CD4-positive, alpha-beta T cell treated with Interferon alpha-2 for 1 hour (primary cell): ENCODE data around the gene KCNT1.

Experiments used
- DNase-seq, 2 donors: peaks; one replicate each; pipeline ENCODE4 v3.0.0-alpha.2; 2020 to 2022

KCNT1 gene

GRCh38 chr9:135749171-135750045 is 47.4 kb downstream of the KCNT1 start:
- DNase-seq, result no peak

DNA sequence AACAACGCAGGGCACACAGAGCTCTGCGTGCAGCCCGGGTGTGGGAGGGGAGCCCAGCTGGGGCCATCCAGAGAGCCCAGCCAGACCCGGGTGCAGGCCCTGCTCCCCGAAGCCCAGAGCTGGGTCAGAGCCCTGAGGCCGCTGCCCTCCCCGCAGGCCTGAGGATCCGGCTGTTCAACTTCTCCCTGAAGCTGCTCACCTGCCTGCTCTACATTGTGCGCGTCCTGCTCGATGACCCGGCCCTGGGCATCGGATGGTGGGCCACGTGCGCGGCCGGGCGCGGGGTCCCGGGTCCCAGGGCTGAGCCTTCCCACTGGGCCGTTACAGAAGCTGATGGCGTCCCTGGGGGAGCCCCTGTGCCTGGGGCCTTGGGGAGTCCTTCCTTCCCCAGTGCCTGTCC is 48.8 kb downstream of the KCNT1 start:
- no peak for DNase-seq

DNA sequence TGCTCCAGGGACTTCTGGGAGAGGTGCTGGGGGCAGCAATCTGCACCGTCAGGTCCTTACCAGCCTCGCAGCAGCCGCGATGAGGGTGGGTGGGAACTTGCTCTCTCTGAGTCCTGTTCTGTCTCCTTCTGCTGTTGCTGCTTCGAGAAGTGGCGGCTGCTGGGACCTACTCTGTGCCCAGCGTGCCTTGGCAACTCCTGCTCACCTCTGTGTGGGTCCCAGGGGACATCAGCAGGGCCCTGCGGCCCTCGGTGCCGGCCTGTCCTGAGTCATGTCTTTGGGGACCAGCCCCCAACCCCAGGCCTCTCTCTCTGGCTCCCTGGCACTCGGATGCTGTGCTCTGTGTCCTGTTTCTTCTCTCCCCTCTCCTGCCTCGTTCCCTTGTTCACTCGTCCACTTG is 49.5 kb downstream of the KCNT1 start:
- DNase-seq, result no peak

- no peak for DNase-seq
Observed at GRCh38 chr9:135752281-135753204, 50.6 kb downstream of the KCNT1 start.

GRCh38 chr9:135753391-135754105 is 51.6 kb downstream of the KCNT1 start:
- no peak for DNase-seq

GRCh38 chr9:135756576-135756975 is 54.6 kb downstream of the KCNT1 start:
- DNase-seq, result no peak

DNA sequence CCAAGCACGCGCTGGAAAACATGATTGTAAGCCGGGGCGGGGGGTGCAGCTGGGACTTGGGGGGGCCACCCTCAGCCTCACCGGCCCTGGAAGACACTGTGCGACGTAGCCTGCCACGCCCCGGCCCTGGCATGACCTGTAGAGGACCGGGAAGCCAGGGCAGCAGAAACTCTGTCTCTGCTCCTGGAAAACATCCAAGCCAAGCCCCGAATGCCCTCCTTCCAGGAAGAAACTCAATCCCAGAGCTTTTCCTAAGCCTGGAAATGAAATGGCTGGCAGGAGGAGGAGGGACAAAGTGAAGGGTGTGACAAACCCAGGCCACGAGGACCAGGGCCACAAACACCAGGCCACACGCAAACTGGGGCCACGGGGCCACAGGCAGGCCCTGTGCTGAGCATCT is 55.4 kb downstream of the KCNT1 start:
- DNase-seq, result no peak

- no peak for DNase-seq
Observed at GRCh38 chr9:135758056-135758455, 56.1 kb downstream of the KCNT1 start.

DNA sequence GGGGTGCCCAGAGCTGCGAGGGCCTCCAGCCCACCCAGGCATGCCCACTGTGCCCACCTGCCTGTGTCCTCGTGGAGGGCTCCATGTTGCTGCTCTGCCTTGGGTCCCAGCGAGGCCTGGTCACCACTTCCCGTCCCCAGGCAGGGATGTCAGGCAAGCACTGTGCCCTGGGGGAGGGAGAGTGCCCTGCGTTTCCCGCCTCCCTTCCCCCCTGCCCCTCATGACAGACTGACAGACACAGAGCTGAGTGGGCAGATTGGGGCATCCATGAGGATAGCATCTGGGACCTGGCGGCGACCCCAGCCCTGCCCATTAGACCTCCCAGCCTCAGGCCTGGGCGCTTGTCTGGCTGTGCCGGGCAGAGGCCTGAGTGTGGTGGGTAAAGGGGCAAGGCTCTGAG is 56.9 kb downstream of the KCNT1 start:
- DNase-seq, result no peak

DNA sequence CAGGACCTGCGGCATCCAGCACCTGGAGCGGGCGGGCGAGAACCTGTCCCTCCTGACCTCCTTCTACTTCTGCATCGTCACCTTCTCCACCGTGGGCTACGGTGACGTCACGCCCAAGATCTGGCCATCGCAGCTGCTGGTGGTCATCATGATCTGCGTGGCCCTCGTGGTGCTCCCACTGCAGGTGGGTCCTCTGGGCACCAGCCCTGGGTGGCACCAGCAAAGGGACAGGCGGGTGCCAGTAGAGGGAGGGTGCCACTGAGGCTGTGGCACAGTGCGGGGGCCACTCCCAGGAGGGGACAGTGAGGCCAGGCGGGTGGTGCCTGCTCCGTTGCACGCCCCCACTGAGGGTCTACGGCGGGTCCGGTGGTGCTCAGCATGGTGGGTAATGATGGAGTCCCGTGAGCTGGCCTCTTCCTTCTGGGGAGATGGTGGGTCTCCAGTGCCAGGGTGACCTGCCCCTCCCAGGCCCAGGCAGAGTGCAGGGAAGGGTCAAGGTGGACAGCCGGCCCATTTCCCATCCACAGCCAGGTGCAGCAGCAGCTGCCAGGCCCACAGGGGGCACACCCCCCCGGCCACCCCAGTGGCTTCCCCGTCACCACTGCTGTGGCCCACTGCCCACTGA is 57.8 kb downstream of the KCNT1 start:
- DNase-seq, result no peak

DNA sequence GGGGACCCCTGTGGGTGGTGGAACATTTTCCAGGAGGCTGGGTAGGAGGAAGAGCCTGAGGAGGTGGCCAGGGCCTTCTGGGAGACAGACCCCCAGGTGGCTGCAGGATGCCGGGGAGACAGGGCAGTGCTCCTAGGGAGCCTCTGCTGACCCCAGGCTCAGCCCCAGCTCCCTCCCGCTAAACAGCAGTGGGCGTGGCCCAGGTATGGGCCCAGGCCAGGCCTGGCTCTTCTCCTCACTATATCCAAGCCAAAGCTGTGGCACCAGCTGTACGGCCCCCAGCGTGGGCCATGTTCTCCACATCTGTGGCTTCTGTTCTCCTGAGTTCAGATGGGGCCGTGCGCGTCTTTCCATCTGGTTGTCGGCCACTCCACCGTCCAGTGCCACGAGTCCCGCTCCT is 58.5 kb downstream of the KCNT1 start:
- DNase-seq, result no peak

GRCh38 chr9:135761150-135761844 is 59.3 kb downstream of the KCNT1 start:
- DNase-seq, result no peak

DNA sequence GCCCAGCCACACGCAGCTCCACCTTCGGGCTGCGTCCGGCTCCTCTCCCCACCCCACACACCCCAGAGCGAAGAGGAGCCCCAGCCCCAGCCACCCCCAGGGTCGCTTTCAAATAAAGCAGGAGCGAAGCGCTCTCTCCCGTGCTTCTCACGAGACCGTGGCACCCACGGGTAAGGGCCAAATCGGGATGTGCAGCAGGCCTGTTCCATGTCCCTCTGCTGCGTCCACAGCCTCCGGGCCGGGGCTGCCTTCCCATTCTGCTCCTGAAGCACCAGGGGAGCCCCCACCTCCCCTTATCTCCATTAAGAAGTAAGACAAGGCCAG is 59.8 kb downstream of the KCNT1 start:
- DNase-seq, result no peak

- DNase-seq, result no peak
Observed at GRCh38 chr9:135762921-135763320, 60.9 kb downstream of the KCNT1 start.

- DNase-seq, result no peak
Observed at GRCh38 chr9:135763716-135764446, 61.9 kb downstream of the KCNT1 start.

DNA sequence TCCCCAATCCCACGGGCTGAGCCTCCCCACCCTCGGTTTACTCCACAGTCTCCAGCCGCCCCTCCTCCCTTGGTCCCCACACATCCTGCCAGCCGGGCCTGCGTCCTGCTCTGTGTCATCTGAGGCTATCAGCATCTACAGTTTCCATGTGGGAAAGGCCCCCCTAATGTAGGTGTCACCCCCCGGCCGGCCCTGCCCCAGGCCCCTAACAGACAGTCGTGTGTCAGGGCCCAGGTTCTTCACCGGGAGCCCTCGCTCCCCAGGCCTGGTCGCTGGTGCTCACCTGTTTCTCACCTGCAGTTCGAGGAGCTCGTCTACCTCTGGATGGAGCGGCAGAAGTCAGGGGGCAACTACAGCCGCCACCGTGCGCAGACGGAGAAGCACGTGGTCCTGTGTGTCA is 62.7 kb downstream of the KCNT1 start:
- DNase-seq, result no peak

- DNase-seq, result no peak
Observed at GRCh38 chr9:135765416-135765815, 63.4 kb downstream of the KCNT1 start.

GRCh38 chr9:135766251-135766650 is 64.3 kb downstream of the KCNT1 start:
- no peak for DNase-seq

DNA sequence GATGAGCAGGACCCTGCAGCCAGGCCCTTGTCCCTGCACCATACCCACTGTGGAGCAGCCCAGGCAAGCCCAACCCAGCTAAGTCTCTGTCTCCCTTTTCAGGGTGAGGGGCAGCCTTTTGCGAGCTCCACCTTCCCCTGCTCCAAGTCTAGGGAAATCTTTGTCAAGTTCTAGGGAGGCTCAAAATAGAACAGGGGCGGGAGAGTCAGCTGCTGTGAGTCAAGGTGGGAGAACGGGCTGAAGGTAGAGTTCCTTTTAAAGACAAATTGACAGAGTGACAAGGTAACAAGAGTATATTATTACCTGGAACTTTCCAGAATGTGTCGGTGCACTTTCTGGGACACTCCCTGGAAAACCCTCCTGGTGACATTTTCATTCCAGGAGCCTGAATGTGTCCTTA is 64.7 kb downstream of the KCNT1 start:
- DNase-seq, result no peak

GRCh38 chr9:135768516-135769218 is 66.7 kb downstream of the KCNT1 start:
- no peak for DNase-seq
